Epidermal melanocyte (primary cell): ENCODE results near the gene ALOX15.
"Not testable (repeated sequence)": the region's sequence is repeated elsewhere in the genome, so short reads cannot be mapped to it uniquely, and the experiment has no call there.

Experiments
- DNase-seq: peaks from one replicate; pipeline ENCODE4 v3.0.0; 2011; ENCODE audit warnings: low spot score; ENCODE audit not compliant: insufficient read length

ALOX15 gene

GRCh38 chr17:4641297-4642195, at the start of gene ALOX15:
Gene ALOX15 (minus strand): TSS chr17:4641678. CDS start chr17:4641651, 27 bp downstream.
- no peak for DNase-seq

- no peak for DNase-seq
Measured at GRCh38 chr17:4690745-4691144, 49.3 kb upstream of the ALOX15 start.

- DNase-seq: not testable (repeated sequence)
Measured at GRCh38 chr17:4689872-4690271, 48.4 kb upstream of the ALOX15 start.

GRCh38 chr17:4683739-4684138, 42.3 kb upstream of the ALOX15 start:
- not testable (repeated sequence) for DNase-seq

- DNase-seq: no peak
Measured at GRCh38 chr17:4679658-4680057, 38.2 kb upstream of the ALOX15 start.

- no peak for DNase-seq
Measured at GRCh38 chr17:4678448-4679026, 37.1 kb upstream of the ALOX15 start.

GRCh38 chr17:4676791-4677190, 35.3 kb upstream of the ALOX15 start:
- no peak for DNase-seq

GRCh38 chr17:4675791-4676190, 34.3 kb upstream of the ALOX15 start:
- no peak for DNase-seq

GRCh38 chr17:4674685-4674998, 33.2 kb upstream of the ALOX15 start:
- DNase-seq: no peak

GRCh38 chr17:4673986-4674684, 32.7 kb upstream of the ALOX15 start:
- no peak for DNase-seq

GRCh38 chr17:4673169-4673568, 31.7 kb upstream of the ALOX15 start:
- no peak for DNase-seq

GRCh38 chr17:4672751-4673150, 31.3 kb upstream of the ALOX15 start:
- no peak for DNase-seq

- no peak for DNase-seq
Measured at GRCh38 chr17:4672055-4672630, 30.7 kb upstream of the ALOX15 start.

- no peak for DNase-seq
Measured at GRCh38 chr17:4667166-4667565, 25.7 kb upstream of the ALOX15 start.

GRCh38 chr17:4666296-4666695, 24.8 kb upstream of the ALOX15 start:
- no peak for DNase-seq

GRCh38 chr17:4665027-4665426, 23.5 kb upstream of the ALOX15 start:
- DNase-seq: no peak

GRCh38 chr17:4664230-4664629, 22.8 kb upstream of the ALOX15 start:
- no peak for DNase-seq

- DNase-seq: no peak
Measured at GRCh38 chr17:4663711-4664110, 22.2 kb upstream of the ALOX15 start.

GRCh38 chr17:4658478-4659305, 17.2 kb upstream of the ALOX15 start:
- no peak for DNase-seq

GRCh38 chr17:4657678-4658077, 16.2 kb upstream of the ALOX15 start:
- DNase-seq: no peak

- DNase-seq: not testable (repeated sequence)
Measured at GRCh38 chr17:4655933-4656332, 14.5 kb upstream of the ALOX15 start.
